ENCODE measurements around the gene RTN1.

DNA sequence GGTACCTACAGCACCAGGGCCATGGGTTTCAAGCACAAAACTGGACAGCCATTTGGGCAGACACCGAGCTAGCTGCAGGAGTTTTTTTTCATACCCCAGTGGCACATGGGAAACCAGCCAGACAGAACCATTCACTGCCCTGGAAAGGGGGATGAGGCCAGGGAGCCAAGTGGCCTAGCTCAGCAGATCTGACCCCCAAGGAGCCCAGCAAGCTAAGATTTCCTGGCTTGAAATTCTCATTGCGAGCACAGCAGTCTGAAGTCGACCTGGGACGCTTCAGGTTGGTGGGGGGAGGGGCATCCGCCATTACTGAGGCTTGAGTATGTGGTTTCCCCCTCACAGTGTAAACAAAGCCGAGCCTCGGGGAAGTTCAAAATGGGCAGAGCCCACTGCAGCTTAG lies 212.8 kb downstream of the RTN1 start:
- no peak for TF ChIP-seq SP4 (IDR thresholded peaks at IDR 0.05; ENCODE audit: low read length)
- TF ChIP-seq, protein P1, sequence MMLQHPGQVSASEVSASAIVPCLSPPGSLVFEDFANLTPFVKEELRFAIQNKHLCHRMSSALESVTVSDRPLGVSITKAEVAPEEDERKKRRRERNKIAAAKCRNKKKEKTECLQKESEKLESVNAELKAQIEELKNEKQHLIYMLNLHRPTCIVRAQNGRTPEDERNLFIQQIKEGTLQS (IDR thresholded peaks at IDR 0.05; ENCODE audit: insufficient read depth, low read depth, low read length) = no peak
- TF ChIP-seq SP1 (IDR thresholded peaks at IDR 0.05; ENCODE audit: low read depth, low read length) = no peak
- TF ChIP-seq RAD21 (IDR thresholded peaks at IDR 0.05 in 1 of 2, conservative IDR thresholded peaks at IDR 0.05 in 1 of 2; ENCODE audit: low read depth in 2 of 2, low read length in 2 of 2) = no peak
- TF ChIP-seq MAFK (IDR thresholded peaks at IDR 0.05; ENCODE audit: low read depth, low read length) = no peak
- TF ChIP-seq POLR2A (IDR thresholded peaks at IDR 0.05; ENCODE audit: control extremely low read depth in 1 of 2, low read depth in 2 of 2, low read length in 2 of 2) = no peak

Data from H1 (cell line).